BJ (cell line): ENCODE measurements around the gene SEZ6. TPM values are rescaled to one million over a fixed set of nuclear protein-coding genes. Genes with fewer than 3 reads are reported as not detected.

Source experiments
- CTCF ChIA-PET: fragments of 350-600 bp; formaldehyde crosslinking; extraction: SDS; loops from one replicate; lab custom pipeline; 2021; ENCODE audit warnings: antibody characterized with exemption, inconsistent platforms; lab: Yijun Ruan, JAX
- POLR2A ChIA-PET: fragments of 300-600 bp; sonication (Branson Sonifier 250); formaldehyde crosslinking; extraction: SDS; loops from one replicate; lab custom pipeline; 2021; ENCODE audit warnings: antibody characterized with exemption; lab: Charles Lee
- DNase-seq: peaks from one replicate; pipeline ENCODE4 v3.0.0-alpha.2; 2011; ENCODE audit warnings: low read depth
- H3K27me3 ChIP-seq: 2 replicates; pipeline ENCODE4 v1.6.0; 2011; ENCODE audit warnings: low read length; ENCODE audit not compliant: control insufficient read depth, insufficient read depth
- H3K36me3 ChIP-seq: 2 replicates; pipeline ENCODE4 v1.5.1; 2011; ENCODE audit warnings: low read length; ENCODE audit not compliant: control insufficient read depth, insufficient read depth
- H3K4me3 ChIP-seq: 2 replicates; pipeline ENCODE4 v1.5.1; 2011; ENCODE audit warnings: low read depth, mild to moderate bottlenecking, control low read depth, low read length
- polyA plus RNA-seq: library from polyadenylated mRNA; depleted of rRNA; stranded (reverse); fragments of >200 nt; gene quantifications from 2 replicates; pipeline ENCODE4 v1.2.3, GENCODE V29; 2011
- TF ChIP-seq, protein P1 (sequence below): IDR thresholded peaks from 2 replicates; pipeline ENCODE4 v1.5.1; 2011; ENCODE audit warnings: low read depth, mild to moderate bottlenecking, control low read depth, inconsistent platforms, low read length, moderate library complexity; ENCODE audit not compliant: insufficient read depth

SEZ6 gene
- polyA plus RNA-seq, 1 experiment = not detected

DNA sequence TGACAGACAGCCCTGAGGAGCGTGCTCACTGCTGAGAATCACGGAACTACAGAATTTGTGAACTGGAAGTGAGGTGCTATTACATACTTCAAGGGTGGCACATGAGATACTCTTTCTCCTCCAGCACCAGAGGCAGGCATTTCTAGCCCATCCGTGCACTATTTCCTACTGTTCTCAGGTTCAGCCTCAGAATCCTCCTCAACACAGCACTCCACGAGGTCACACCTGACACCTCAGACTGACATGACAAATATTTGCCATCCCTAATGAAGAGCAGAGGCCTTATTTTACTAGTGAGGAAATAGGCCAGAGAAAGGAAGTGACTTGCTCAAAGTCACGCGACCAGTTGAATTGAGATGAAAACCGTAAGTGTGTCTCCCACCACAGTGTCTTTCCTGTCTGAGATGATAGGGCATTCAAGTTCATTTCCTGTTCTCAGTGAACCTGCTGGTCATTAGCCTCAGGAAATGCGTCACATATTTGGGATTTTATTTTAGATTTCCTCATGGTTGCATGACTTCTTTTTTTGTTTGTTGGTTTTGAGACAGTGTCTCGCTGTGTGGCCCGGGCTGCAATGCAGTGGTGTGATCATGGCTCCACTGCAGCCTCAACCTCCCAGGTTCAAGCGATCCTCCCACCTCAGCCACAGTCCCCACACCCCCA, 23.6 kb downstream of the SEZ6 start:
- ChIA-PET POLR2A (no interaction called here), CTCF (interaction anchor here (1.1 to 1.5 kb wide), 2 partner anchors 12 to 134 kb away, joined by 3 to 4 read pairs; no protein-coding TSS in a partner anchor)
- H3K4me3 ChIP-seq = no peak overlapping the region
- H3K36me3 ChIP-seq = no peaks in the 10 kb centered on the region
- no peak for DNase-seq
- H3K27me3 ChIP-seq = peaks cover 30% of the 10 kb centered on the region
- TF ChIP-seq, protein P1, sequence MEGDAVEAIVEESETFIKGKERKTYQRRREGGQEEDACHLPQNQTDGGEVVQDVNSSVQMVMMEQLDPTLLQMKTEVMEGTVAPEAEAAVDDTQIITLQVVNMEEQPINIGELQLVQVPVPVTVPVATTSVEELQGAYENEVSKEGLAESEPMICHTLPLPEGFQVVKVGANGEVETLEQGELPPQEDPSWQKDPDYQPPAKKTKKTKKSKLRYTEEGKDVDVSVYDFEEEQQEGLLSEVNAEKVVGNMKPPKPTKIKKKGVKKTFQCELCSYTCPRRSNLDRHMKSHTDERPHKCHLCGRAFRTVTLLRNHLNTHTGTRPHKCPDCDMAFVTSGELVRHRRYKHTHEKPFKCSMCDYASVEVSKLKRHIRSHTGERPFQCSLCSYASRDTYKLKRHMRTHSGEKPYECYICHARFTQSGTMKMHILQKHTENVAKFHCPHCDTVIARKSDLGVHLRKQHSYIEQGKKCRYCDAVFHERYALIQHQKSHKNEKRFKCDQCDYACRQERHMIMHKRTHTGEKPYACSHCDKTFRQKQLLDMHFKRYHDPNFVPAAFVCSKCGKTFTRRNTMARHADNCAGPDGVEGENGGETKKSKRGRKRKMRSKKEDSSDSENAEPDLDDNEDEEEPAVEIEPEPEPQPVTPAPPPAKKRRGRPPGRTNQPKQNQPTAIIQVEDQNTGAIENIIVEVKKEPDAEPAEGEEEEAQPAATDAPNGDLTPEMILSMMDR = no peak

- TF ChIP-seq, protein P1 = no peak
- POLR2A ChIA-PET = no interaction called here
- Histone ChIP-seq H3K27me3 (peaks cover 25% of the 10 kb centered on the region), H3K4me3 (no peak overlapping the region), H3K36me3 (no peaks in the 10 kb centered on the region)
- CTCF ChIA-PET = interaction anchor here (2.1 to 2.8 kb wide), 2 partner anchors 13 to 25 kb away, joined by 6 to 12 read pairs; no protein-coding TSS in a partner anchor
- DNase-seq = no peak
Measured at GRCh38 chr17:28978356-28978964, 27.4 kb downstream of the SEZ6 start.

- H3K36me3 ChIP-seq = no peaks in the 10 kb centered on the region
- ChIA-PET CTCF (interaction anchor here (2.1 to 2.8 kb wide), 2 partner anchors 13 to 24 kb away, joined by 6 to 12 read pairs; no protein-coding TSS in a partner anchor), POLR2A (no interaction called here)
- DNase-seq = no peak
- TF ChIP-seq, protein P1 = no peak
- H3K27me3 ChIP-seq = peaks cover 25% of the 10 kb centered on the region
- H3K4me3 ChIP-seq = no peak overlapping the region
Measured at GRCh38 chr17:28977659-28978355, 28.0 kb downstream of the SEZ6 start.

DNA sequence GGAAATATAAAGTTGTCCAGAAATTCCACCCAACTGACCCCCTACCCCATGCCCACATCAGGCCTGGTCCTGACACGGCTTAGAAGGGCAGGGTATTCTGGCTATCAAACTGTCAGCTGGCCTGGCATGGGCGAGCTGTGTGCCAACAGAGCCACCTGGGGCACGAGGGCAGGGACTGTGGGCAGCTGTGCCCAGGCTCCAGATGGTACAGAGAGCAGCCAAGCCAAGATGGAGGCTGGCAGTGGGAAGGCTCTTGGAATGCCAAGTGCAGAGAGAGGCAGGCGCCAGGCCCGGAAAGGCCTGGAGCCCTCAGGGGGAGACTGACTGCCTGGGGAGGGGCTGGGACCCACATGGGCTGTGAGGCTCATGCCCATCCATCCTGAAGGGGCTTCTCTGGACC, 30.2 kb downstream of the SEZ6 start:
- no peak overlapping the region for H3K4me3 ChIP-seq
- DNase-seq = no peak
- H3K36me3 ChIP-seq = no peaks in the 10 kb centered on the region
- ChIA-PET CTCF (interaction anchor here (9.1 kb wide), 1 partner anchor 139 kb away, joined by 139 read pairs; no protein-coding TSS in a partner anchor), POLR2A (no interaction called here)
- H3K27me3 ChIP-seq = peaks cover 26% of the 10 kb centered on the region
- TF ChIP-seq, protein P1 = no peak

- POLR2A ChIA-PET = no interaction called here
- CTCF ChIA-PET = interaction anchor here (9.1 kb wide), 1 partner anchor 140 kb away, joined by 139 read pairs; no protein-coding TSS in a partner anchor
- TF ChIP-seq, protein P1 = no peak
- no peak overlapping the region for H3K4me3 ChIP-seq
- H3K27me3 ChIP-seq = peaks cover 30% of the 10 kb centered on the region
- no peaks in the 10 kb centered on the region for H3K36me3 ChIP-seq
- DNase-seq = no peak
Measured at GRCh38 chr17:28975031-28975430, 30.8 kb downstream of the SEZ6 start.
